C4-2B (cell line): Measurements from ENCODE around the gene NEUROD6.

Experiments
- H3K27ac ChIP-seq: fragments of 450-650 bp; 2 replicates; pipeline ENCODE4 v1.5.1; 2017
- ZFX ChIP-seq: fragments of 450-650 bp; IDR thresholded peaks from 2 replicates; pipeline ENCODE4 v1.6.1; 2017
- TF ChIP-seq, protein P1 (sequence below): fragments of 450-650 bp; conservative IDR thresholded peaks from 2 replicates; pipeline ENCODE4 v1.5.1; 2017; ENCODE audit warnings: mild to moderate bottlenecking

The NEUROD6 gene

DNA sequence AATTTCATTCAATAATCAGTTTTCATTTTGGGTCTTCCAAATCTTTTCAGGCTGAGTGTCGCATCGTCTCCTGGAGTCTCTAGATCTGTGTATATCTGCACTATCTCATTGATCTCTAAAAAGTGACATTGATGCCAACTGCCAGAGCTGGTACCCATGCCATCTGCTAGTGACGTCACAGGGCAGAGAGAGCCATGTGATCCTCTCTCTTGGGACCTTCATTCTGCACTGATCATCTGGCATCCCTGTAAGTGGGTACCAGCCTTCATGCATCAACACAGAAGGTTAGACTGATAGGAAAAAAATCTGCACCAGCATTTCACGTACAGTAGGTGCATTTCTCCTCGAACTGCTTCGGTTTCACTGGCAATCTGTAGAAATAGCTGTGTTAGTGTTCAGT lies at the start of gene NEUROD6:
Gene NEUROD6, minus strand, starts transcription at position 124 of the 400 bp plus-strand sequence. CDS start 1,458 bp downstream, outside the sequence.
- TF ChIP-seq, protein P1, sequence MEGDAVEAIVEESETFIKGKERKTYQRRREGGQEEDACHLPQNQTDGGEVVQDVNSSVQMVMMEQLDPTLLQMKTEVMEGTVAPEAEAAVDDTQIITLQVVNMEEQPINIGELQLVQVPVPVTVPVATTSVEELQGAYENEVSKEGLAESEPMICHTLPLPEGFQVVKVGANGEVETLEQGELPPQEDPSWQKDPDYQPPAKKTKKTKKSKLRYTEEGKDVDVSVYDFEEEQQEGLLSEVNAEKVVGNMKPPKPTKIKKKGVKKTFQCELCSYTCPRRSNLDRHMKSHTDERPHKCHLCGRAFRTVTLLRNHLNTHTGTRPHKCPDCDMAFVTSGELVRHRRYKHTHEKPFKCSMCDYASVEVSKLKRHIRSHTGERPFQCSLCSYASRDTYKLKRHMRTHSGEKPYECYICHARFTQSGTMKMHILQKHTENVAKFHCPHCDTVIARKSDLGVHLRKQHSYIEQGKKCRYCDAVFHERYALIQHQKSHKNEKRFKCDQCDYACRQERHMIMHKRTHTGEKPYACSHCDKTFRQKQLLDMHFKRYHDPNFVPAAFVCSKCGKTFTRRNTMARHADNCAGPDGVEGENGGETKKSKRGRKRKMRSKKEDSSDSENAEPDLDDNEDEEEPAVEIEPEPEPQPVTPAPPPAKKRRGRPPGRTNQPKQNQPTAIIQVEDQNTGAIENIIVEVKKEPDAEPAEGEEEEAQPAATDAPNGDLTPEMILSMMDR: no peak
- H3K27ac ChIP-seq: no peak within 1 kb of the TSS

DNA sequence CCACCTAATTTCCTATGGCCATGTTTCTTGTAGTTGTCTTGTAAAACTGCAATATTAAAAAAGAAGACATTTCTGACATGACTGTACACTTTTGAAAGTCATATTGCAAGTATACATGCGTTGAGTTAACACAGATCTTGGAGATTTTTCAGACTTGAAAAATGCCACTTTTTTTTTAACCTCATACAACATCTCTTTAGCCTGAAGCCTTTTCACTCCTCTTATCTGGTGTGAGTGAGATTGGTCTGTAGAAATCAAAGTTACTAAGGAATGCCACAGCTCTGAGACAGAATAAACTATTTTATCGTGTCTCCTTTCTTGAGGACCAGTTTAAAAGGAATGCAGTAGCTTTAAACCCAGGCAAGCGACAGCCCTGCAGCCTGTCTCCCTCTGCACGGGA lies 43.9 kb upstream of the NEUROD6 start:
- TF ChIP-seq, protein P1: no peak
- TF ChIP-seq ZFX: no peak
- no peak overlapping the region for H3K27ac ChIP-seq

DNA sequence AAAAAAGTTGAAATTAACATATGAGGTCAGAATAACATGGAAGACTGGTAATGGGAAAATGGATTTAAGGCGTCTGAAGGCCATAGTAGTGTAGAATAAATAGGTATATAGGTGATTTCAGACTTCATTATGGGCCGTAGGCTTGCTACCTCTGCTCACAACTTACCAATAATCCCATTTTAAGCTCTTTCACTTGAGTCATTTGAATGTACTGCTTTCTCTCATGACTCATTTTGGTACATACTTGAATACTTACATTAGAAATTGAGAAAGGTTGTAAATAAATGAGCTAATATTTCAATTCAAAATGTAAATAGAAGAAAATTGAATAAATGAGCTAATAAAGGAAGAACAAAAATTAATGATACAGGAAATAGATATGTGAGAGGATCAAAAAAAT lies 42.2 kb upstream of the NEUROD6 start:
- no peak overlapping the region for H3K27ac ChIP-seq
- TF ChIP-seq, protein P1: no peak
- TF ChIP-seq ZFX: no peak

DNA sequence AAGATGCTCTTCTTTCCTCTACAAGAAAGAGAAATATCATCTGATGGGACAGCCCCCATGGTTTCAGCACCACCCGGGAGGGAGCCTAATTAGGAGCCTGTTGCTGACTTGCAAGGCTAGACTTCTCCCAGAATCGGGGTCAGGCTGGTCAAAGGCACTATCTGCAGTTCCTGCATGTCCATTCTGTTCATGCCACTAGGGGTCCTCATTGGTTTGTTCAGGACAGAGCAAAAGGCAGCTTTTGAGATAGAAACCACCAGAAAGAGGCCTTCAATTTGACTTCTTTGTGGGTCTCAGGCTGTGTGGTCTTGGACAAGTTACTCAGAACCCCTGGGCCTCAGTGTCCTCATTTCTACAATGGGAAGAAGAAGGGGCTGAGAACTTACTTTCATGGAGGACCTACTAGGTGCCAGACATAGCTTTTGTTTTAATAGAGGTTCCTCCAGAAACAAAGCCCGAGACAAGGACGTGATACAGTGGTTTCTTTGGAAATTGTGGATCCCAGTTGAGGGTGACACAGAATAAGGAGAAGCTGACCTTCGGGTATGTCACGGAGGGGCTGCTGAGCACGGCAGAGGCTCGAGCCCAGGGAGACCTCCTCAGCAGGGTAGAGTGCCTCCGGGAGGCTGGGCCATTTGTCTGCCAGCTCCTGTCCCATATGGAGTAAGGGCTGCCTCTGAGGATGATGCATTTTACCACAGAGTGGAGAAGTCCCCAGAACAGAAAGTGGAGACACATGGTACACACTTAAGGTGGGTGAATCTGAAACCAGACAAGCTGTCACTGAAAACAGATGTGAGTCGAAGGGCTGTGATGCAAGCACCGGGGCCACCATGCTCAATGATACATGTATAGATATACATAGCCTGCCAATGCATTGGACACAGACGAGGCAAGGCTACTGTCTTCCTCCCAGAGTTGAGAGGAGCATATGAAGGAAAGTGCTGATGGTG lies 33.1 kb upstream of the NEUROD6 start:
- H3K27ac ChIP-seq: no peak overlapping the region
- TF ChIP-seq ZFX: no peak
- TF ChIP-seq, protein P1: peak; percentile 78

DNA sequence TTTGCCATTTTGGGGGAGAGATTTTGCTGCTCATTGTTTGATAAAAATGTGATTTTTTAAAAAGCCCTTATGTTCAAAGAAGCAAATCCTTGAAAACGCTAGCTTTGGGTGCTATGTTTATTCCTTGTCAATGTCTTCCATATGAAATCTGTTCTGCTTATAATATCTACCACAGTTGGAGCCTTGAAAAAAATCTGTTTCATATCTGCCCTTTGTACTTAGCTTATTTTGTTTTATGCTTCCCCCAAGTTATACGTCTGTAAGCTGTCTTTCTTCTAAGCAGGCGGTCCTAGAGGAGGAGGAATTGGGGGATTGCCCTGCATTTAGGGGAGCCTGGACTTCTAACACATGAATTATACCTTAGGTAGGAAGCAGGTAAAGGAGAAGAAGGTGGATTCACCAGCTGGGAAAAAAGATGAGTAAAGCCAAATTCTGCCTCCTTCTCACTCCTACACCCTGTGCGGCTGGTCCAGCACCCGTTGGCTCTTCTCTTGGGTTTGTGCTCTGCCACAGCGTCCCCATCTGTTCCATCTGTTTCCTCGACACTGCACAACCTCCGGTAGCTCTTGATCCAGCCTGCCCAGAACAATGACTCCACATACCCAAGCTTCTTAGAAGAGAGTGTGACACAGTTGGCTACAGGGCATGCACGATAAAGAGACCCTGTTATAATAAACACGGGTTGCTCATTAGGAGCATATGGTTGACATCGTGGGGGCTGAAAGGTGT lies 31.9 kb upstream of the NEUROD6 start:
- TF ChIP-seq, protein P1: no peak
- no peak for TF ChIP-seq ZFX
- no peak overlapping the region for H3K27ac ChIP-seq

DNA sequence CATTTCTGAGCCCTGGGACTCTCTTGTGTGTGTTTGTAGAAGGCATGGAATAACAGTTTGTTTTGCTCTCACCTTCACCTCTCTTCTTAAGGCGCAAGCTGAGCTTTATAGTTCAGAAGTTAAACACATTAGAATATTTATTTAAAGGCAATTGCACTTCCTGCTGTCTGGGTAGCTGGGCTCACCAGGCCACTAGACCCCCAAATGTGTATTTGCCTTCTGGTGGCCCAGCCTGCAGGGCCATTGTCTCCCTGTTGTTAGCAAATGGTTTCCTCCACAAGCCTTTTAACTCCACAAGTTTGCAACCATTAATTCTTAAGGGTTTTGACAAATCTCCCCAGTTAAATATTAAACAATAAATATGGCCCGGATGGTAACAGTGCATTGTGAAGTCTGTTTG lies 31.1 kb upstream of the NEUROD6 start:
- no peak for TF ChIP-seq ZFX
- no peak overlapping the region for H3K27ac ChIP-seq

DNA sequence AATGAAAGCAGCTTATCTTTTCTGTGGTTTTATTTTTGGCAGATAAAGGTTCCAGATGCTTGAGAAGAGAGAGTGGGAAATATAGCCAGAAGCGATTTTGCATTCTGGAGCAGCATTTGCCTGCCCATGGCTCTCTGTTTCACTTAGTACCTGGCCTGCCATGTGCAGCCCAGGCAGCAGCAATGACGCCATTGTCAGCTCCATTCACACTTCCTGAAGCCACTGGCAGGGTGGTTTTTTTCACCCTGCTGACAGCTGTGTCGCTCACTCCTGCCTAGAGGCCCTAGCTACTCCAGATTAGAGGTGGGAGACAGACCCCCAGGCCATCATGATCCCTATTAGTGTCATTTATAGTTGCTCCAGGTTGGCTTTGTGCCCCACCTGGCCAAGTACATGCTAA lies 30.1 kb upstream of the NEUROD6 start:
- no peak for TF ChIP-seq ZFX
- TF ChIP-seq, protein P1: no peak
- H3K27ac ChIP-seq: no peak overlapping the region
